HFFc6 (cell line): ENCODE results near the gene PRTFDC1. TPM values are rescaled to one million over a fixed set of nuclear protein-coding genes. Genes with fewer than 3 reads are reported as not detected.

ENCODE experiments used
- DNase-seq: peaks from one replicate; pipeline ENCODE4 v3.0.0-alpha.2; 2018
- H3K27ac Mint-ChIP-seq: 2 replicates; pipeline ENCODE4 v1.8.0; 2020; ENCODE audit warnings: mild to moderate bottlenecking, mixed read lengths
- H3K27me3 Mint-ChIP-seq: 2 replicates; pipeline ENCODE4 v1.8.0; 2021; ENCODE audit warnings: mild to moderate bottlenecking, moderate library complexity, mixed read lengths; ENCODE audit not compliant: insufficient read depth
- H3K36me3 Mint-ChIP-seq: 2 replicates; pipeline ENCODE4 v1.8.0; 2021; ENCODE audit warnings: low read depth, mixed read lengths
- H3K4me1 Mint-ChIP-seq: 2 replicates; pipeline ENCODE4 v1.8.0; 2020; ENCODE audit warnings: low read depth, mixed read lengths
- H3K4me3 Mint-ChIP-seq: 2 replicates; pipeline ENCODE4 v1.8.0; 2020; ENCODE audit warnings: mild to moderate bottlenecking, moderate library complexity, mixed read lengths
- H3K9me3 Mint-ChIP-seq: 2 replicates; pipeline ENCODE4 v1.8.0; 2020; ENCODE audit warnings: mild to moderate bottlenecking, mixed read lengths
- total RNA-seq, 6 experiments: library from RNA; stranded (reverse); fragmentation: NEBNext Ultra II Directional; extraction: Animal tissue kit (Norgen Biotek cat#: 25700); gene quantifications; 2 replicates in 1 of 6; 3 replicates in 5 of 6; pipeline ENCODE4 v1.2.3, GENCODE V29; 2021
- TF ChIP-seq, protein P1 (sequence below): fragments of 200-600 bp; sonication (generic); IDR thresholded peaks from 2 replicates; pipeline ENCODE4 v1.5.0; 2021; ENCODE audit warnings: antibody characterized with exemption, mild to moderate bottlenecking

Gene PRTFDC1
- total RNA-seq, 6 experiments from 2014 or later = 16.2 to 32.6 (median 29.0) TPM

DNA sequence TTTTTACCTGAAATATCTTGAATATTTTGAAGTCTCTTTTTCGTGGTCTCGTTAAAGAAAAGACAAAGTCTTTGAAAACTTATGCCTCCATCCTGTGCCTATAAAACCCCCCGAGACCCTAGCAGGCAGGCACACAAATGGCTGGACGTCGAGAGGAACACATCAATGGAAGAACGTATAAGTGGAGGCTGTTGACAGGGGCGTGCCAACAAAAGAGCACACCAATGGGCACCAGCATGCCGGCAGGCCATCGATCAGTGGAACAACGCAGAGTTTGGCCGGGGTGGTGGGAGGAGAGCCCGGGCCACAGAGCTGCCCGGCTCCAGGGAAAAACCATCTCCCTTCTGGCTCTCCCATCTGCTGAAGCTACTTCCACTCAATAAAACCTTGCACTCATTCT is 38.9 kb upstream of the PRTFDC1 start:
- Mint-ChIP-seq H3K36me3 (no peaks in the 10 kb centered on the region), H3K9me3 (no peaks in the 10 kb centered on the region), H3K27ac (no peak overlapping the region), H3K27me3 (no peaks in the 10 kb centered on the region), H3K4me3 (no peak overlapping the region), H3K4me1 (peaks cover 7% of the 10 kb centered on the region)
- DNase-seq = no peak
- TF ChIP-seq, protein P1, sequence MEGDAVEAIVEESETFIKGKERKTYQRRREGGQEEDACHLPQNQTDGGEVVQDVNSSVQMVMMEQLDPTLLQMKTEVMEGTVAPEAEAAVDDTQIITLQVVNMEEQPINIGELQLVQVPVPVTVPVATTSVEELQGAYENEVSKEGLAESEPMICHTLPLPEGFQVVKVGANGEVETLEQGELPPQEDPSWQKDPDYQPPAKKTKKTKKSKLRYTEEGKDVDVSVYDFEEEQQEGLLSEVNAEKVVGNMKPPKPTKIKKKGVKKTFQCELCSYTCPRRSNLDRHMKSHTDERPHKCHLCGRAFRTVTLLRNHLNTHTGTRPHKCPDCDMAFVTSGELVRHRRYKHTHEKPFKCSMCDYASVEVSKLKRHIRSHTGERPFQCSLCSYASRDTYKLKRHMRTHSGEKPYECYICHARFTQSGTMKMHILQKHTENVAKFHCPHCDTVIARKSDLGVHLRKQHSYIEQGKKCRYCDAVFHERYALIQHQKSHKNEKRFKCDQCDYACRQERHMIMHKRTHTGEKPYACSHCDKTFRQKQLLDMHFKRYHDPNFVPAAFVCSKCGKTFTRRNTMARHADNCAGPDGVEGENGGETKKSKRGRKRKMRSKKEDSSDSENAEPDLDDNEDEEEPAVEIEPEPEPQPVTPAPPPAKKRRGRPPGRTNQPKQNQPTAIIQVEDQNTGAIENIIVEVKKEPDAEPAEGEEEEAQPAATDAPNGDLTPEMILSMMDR = no peak

- H3K27me3 Mint-ChIP-seq = no peaks in the 10 kb centered on the region
- TF ChIP-seq, protein P1 = peak; percentile 67
- H3K36me3 Mint-ChIP-seq = no peaks in the 10 kb centered on the region
- no peaks in the 10 kb centered on the region for H3K9me3 Mint-ChIP-seq
- no peak overlapping the region for H3K27ac Mint-ChIP-seq
- DNase-seq = no peak
- no peak overlapping the region for H3K4me3 Mint-ChIP-seq
- H3K4me1 Mint-ChIP-seq = peaks cover 9% of the 10 kb centered on the region
Measured at GRCh38 chr10:24989867-24990266, 37.5 kb upstream of the PRTFDC1 start.

DNA sequence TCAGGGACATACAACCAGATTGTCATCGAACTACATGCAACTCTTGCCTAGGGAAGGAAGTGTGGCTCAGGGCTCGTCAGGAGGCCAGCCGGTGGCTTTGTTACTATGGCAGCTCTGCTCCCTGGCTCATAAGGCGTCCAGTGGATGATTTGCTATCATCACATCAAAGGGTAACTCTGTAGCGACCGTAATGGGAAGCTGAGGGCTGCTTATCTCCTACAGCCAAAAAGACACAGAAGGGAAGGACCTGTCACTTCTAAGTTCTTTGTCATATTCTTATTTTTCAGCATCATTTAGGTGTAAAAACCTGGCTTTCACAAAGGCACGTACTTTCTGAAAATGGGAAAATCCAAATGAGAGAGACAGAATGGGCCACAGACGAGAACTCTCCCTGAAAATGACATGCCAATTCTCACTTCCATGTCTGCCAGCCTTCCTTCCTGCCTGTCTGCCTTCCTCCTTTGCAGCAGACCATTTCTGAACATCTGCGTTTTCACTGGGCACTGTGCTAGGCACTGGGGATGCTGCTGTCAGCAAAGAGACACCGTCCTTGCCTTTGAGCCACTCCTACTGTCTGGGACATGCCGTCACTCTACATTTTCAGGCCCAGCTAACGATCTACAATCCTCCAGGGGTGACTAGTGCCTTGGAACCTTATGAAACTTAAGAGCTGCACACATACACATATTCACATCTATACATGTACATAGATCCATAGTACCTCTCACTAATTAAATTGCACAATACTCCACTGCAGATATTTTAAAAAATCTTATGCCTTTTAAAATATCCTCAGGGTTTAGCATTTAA is 36.6 kb upstream of the PRTFDC1 start:
- no peaks in the 10 kb centered on the region for H3K36me3 Mint-ChIP-seq
- H3K9me3 Mint-ChIP-seq = no peaks in the 10 kb centered on the region
- TF ChIP-seq, protein P1 = no peak
- peaks cover 17% of the 10 kb centered on the region for H3K4me1 Mint-ChIP-seq
- no peak for DNase-seq
- no peak overlapping the region for H3K4me3 Mint-ChIP-seq
- H3K27ac Mint-ChIP-seq = no peak overlapping the region
- H3K27me3 Mint-ChIP-seq = no peaks in the 10 kb centered on the region

DNA sequence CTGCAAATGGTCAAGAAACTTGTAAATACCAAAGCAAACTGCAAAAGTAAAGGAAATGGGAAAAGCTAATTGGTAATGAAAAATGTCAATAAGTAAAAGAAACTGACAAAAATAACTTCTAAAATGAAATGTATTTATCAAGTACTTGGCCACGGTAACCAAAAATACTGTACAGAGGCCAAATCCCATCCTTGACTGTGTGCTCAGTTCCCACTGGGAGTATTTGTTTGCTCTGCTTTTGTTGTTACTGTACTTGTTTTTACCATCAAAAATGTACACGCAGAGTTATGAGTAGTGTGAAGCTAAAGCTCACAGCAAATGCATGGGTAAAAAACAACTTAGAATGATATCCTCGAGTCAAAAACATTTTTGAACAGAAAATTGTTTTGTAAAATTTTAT is 32.5 kb upstream of the PRTFDC1 start:
- no peak overlapping the region for H3K4me3 Mint-ChIP-seq
- TF ChIP-seq, protein P1 = no peak

GRCh38 chr10:24983946-24984345 is 31.5 kb upstream of the PRTFDC1 start:
- peak; percentile 28 for DNase-seq
- Mint-ChIP-seq H3K36me3 (no peaks in the 10 kb centered on the region), H3K4me3 (no peak overlapping the region), H3K4me1 (peaks cover 18% of the 10 kb centered on the region), H3K27ac (0 out of 2 replicates have a peak overlapping the region, but pooled peaks have one; percentile 2), H3K27me3 (peaks cover 1% of the 10 kb centered on the region; the same call in 1 of the 2 replicates), H3K9me3 (no peaks in the 10 kb centered on the region)
- TF ChIP-seq, protein P1 = no peak

More for the DNA sequence above, 32.5 kb upstream of the PRTFDC1 start:
- Mint-ChIP-seq H3K9me3 (no peaks in the 10 kb centered on the region), H3K4me1 (peaks cover 18% of the 10 kb centered on the region), H3K27ac (no peak overlapping the region), H3K27me3 (peaks cover 1% of the 10 kb centered on the region; the same call in 1 of the 2 replicates), H3K36me3 (no peaks in the 10 kb centered on the region)
- DNase-seq = no peak
